ENCODE results near the gene MYH11.

The MYH11 gene

DNA sequence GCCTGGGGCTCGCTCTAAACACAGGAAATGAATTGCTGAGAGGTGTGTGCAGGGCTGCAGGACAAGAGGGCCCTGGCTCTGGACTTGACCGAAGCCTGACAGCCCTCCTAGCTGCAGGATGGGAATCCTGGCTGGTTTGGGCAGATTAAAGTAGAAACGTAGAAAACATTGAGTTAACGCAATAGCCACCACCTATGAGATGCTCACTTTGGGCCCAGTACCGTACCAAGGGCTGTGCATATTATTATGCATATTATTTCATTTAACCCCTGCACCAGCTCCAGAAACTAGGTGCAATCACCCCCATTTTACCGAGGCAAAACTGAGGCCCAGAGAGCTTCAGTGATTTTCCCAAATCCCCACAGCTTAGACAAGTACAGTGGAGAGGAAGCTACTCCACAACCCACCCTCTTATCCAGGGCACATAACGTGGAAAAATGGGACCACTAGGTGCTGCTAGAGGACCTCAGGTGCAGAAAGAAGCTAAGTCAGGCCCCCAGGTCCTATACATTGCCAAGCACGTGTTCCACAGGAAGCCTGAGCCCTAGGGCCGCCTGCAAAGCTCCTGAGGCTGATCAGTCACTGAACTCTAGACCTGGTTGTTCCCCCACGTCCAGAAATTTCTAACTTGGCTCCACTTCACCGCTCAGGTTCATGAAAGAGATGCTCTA lies 79.2 kb downstream of the MYH11 start:
- peak; percentile 18 for DNase-seq (ENCODE audit: low read depth)

DNA sequence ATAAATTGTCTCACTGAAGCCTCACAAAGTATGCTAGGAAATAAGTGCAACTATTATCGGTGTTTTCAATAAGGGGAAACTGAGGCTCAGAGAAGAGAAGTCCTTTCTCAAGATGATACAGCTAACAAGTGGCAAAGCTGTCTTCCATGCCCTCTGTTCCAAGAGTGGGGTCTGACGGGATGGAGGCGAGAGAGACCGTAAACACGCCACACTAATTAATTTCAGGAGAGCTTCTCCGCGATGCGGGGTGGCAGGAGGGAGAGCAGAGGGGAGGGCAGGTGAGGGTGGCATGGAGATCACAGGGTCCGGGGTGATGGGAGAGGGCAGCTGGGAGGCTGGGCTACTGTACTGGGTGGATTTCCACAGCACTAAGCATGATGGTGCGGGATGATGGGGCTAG lies 80.3 kb downstream of the MYH11 start:
- no peak for DNase-seq (ENCODE audit: low read depth)

DNA sequence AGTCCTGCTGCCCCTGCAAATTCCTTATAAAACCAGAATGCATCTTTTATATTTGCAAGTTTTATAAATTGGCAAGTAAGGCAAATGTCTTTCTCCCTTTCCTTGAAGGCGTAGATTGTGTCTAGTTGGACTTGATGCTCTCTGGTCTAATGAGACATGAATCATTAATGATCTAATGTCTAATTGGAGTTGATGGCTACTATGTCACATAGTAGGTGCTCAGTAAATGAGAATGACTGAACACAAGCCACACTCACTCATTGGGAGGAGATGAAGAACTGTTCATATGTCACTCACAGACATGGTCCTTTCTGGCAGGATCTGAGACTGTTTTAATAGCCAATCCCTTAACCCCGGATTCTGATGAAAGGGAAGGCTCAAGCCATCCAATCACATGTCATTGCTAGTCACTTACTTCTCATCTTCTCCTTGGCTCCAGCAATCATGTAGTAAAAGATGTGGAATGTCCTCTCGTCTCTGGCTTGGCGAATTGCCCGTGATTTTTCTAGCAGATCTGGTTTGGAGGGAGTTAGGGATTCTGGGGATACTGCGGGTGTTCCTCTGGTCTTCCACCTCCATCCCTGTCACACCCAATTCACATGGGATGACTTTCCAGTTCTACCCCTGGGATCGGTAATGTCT lies 81.0 kb downstream of the MYH11 start:
- no peak for DNase-seq (ENCODE audit: low read depth)

DNA sequence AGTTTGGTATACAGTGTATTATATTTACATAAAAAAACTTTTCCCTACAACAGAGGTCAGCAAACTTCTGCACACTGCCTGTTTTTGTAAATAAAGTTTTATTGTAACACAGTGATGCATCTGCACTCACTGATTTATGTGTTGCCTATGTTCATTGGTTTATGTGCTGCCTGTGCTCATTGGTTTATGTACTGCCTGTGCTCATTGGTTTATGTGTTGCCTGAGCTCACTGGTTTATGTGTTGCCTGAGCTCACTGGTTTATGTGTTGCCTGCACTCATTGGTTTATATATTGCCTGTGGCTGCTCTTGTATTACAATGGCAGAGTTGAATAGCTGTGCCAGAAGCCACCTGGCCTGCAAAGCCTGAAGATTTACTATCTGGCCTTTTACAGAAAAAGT lies 81.6 kb downstream of the MYH11 start:
- no peak for DNase-seq (ENCODE audit: low read depth)

DNA sequence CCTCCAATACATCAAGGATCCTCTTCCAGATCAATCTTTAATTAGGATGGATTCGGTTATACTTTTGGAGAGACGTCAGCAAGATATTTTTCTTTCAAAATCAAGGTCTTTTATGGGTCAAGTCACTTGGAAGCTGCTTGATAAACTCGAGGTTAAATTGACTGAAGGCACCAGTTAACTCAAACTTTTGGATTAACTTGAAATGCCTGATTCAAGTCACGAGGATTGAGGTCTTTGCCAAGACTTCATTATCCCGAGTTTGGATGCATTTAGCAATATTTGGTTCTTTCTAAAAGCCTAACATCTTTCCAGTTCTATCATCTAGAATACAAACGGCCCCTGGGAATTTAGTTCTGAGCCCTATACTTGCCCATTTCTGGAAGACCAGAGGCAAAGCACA lies 82.9 kb downstream of the MYH11 start:
- no peak for DNase-seq (ENCODE audit: low read depth)

DNA sequence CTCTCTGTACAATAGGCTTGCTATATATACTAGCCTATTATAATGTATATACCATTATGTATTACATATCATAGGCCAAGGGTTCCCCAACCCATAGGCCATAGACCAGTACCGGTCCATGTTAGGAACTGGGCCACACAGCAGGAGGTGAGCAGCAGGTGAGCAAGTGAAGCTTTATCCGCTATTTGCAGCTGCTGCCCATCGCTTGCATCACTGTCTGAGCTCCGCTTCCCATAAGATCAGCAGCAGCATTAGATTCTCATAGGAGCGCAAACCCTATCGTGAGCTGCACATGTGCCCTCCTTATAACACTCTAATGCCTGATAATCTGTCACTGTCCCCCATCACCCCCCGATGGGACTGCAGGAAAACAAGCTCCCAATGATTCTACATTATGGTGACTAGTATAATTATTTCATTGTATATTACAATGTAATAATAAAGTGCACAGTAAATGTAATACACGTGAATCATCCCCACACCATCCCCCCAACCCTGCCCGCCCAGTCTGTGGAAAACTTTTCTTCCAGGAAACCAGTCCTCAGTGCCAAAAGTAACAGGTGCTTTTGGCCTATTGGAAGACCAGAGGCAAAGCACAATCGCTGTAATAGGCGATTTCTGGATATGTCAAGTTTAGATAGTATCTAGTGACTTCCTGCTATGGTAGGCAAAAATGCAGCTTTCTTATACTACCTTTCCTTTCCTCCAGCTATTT lies 84.1 kb downstream of the MYH11 start:
- DNase-seq (ENCODE audit: low read depth), result no peak

DNA sequence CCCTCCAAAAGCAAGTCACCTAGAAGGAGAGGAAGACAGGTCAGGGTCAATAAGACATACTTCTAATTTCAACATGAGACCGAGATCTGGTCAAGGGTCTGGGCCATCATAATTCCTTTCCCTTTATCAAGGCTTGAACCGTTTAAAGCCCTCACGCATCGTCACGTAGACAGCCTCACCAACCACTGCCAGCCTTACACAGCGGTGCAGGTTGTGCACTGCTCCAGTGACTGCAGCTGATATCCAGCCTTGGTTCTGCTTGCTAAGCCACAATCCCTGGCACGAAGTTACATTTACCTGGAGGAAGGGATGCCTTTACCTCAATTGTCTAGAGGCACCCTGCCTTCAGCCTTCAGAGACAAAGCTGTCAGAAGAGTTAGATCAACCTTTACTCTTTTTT lies 85.1 kb downstream of the MYH11 start:
- DNase-seq (ENCODE audit: low read depth), result no peak

DNA sequence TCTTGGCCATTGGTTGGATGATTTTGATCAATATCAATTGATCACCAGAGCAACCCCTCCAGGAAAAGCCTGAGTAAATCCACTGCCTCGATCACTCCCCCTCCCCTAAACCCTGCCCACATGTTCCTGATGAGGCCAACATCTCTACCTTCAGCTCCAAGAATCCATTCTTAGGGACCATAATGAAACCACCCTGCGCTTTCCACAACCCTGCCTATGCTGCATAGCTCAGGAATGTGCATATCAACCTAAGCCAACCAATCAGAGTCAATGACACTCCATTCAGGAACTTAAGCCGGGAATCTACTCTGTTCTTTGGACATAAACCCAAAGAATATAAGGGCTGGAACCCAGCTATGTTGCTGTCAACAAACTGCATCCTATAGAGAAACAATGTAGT lies 86.3 kb downstream of the MYH11 start:
- no peak for DNase-seq (ENCODE audit: low read depth)

DNA sequence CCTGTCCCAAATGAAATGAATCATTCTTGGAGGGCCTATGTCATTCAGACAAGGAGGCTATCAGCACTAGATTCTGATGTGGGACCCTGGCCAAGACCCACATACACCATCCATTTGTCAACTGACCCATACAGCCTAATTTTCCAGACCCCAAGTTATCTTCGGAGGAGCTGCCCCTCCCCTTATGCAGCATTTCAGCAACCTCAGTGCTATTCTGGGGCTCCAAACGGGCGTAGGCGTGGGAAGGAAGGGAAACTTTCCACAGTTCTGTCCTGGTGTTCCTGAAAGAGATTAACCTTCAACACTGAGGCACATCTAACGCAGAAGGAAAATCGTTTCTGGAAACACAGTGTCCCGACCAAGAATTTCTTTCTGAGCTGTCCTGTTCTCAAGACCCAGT lies 86.7 kb downstream of the MYH11 start:
- DNase-seq (ENCODE audit: low read depth), result no peak

DNA sequence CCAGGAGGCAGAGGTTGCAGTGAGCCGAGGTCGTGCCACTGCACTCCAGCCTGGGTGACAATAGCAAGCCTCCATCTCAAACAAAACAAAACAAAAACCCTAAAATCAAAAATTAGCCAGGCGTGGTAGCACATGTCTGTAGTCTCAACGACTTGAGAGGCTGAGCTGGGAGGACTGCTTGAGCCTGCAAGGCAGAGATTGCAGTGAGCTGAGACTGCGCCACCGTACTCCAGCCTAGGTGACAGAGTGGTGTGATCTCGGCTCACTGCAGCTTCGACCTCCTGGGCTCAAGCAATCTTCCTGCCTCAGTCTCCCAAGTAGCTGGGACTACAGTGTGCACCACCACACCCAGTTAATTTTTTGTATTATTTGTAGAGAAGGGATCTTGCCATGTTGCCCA lies 87.6 kb downstream of the MYH11 start:
- DNase-seq (ENCODE audit: low read depth), result no peak

DNA sequence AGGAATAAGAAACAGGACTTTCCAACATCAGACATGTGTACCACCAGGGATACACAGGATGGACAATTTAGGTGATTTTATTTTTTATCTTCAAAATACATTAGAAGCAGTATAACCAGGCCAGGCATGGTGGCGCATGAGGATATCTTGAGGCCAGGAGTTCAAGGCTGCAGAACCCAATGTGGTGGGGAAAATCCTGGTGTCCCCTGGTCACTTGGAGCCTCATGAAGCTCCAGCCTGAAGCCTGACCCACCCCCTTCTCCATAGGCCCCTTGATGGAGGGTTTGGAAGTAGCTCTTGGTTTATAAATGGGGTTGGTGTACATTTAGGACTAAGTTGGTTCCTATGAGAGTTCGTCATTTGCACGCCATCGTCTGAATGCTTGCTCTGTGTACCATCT lies 88.6 kb downstream of the MYH11 start:
- DNase-seq (ENCODE audit: low read depth), result no peak

DNA sequence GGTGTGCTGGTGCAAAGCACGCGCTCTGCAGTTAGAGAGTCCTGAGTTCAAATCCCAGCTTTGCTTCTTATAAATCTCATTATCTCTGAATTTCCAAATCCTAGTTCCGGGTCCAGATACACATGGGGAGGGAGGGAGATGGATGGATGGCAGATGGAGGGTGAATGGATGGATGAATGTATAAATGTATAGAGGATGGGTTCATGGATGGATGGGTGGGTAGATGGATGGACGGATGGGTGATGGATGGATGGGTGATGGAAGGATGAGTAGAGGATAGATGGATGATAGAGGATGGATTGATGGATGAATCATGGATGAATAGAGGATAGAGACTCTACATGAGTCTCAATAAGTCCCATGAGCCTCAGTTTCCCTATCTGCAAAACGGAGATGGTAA lies 89.9 kb downstream of the MYH11 start:
- no peak for DNase-seq (ENCODE audit: low read depth)

DNA sequence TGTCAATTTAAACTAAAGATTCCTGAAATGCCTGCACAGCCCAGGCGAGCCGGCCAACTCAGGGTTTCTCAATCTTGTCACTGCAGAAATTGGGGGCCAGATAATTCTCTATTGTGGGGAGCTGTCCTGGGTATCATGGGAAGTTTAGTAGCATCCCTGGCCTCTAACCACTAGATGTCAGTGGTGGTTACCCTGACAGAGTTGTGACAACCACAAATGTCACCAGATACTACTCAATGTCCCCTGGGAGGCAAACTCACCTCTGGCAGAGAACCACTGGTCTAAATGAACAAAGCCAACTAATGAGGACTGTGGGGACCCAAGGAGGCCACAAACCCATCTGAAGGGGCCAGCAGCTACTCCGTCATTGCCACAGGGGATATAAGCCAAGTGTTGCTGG lies 90.9 kb downstream of the MYH11 start:
- no peak for DNase-seq (ENCODE audit: low read depth)

DNA sequence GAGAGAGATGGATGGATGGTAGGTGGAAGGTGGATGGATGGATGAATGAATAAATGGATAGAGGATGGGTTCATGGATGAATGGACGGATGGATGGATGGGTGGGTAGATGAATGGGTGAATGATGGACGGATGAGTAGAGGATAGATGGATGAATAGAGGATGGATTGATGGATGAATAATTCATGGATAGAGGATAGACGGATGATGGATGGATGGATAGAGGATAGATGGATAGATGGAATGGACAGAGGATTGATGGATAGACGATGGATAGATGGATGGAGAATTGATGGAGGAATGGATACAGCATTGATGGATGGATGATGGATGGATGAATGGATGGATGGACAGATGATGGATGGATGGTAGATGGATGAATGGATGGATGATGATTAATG lies 91.7 kb downstream of the MYH11 start:
- DNase-seq (ENCODE audit: low read depth), result no peak

DNA sequence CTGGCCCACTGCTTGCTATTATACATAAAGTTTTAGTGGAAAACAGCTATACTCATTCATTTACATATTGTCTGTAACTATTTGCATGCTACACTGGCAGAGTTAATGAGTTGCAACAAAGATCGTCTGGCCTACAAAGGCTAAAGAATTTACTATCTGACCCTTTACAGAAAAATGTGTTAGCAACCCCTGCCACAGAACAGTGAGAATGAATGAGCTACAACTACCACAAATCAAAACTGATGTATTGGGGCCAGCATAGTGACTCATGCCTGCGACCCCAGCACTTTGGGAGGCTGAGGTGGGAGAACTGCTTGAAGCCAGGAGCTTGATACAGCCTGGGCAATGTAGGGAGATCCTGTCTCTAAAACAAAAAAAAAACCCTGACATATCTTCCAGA lies 92.7 kb downstream of the MYH11 start:
- no peak for DNase-seq (ENCODE audit: low read depth)

DNA sequence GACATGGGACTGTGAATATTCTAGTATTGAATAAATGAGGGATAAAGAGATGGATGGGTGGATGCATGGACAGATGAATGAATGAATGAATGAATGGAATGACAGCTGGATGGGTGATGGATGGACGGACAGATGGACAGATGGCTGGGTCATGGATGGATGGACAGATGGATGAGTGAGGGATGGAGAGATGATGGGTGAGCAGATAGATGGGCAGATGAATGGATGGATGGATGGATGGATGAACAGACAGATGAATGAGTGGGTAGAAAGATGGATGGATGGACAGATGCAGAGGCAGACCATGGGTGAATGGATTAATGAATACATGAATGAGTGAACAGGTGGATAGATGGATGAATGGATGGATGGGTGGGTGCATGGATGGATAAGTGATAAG lies 96.7 kb downstream of the MYH11 start:
- no peak for DNase-seq (ENCODE audit: low read depth)

DNA sequence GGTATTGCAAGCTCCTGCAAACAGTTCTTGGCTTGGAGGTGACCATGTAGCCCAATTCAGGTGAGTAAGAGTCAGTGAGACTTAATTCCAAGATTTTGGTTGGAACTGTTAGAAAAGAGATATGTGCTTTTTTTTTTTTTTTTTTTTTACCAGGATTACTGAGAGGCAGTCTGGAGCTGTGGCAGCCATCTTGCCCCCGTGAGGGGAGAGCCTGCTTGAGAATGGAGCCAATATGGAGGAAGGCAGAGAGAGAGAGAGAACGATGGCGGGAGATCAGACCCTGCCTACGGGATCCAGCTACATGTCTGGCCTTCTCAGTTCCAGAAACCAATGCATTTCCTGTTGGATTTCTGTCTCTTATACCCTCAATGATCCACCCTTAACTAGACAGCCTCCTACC lies 97.8 kb downstream of the MYH11 start:
- DNase-seq (ENCODE audit: low read depth), result no peak

DNA sequence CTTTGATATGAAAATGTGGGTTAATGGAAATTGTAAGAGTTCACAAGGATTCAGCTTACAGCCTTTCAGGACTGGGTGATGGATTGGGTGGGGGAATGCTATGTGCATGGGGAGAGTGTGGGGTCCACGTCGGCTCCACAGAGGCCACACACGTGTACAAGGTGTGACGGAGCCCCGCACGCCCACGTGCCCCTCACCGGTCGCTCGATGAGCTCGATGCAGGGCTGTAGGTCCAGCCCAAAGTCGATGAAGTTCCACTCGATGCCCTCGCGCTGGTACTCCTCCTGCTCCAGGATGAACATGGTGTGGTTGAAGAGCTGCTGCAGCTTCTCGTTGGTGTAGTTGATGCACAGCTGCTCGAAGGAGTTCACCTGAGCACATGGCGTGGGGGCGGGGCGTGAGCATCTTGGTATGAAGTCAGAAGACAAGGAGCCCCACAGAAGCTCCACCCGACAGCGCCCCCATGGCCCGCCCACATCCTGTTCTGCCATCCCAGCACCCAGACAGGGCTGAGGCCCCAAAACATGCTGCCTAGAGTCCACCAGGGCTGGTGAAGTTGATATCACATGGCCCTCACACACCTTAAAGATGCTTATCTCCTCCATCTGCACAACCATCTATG lies 99.1 kb downstream of the MYH11 start:
- DNase-seq (ENCODE audit: low read depth), result no peak

DNA sequence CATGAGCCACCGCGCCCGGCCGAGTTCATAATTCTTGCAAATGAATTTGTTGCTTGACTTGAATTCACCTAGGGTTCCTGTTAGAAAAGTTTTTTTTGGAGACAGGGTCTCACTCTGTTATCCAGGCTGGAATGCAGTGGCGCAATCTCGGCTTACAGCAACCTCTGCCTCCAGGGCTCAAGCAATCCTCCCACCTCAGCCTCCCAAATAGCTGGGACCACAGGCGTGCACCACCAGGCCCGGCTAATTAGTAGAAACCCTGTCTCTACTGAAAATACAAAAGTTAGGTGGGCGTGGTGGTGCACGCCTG lies 99.8 kb downstream of the MYH11 start:
- no peak for DNase-seq (ENCODE audit: low read depth)

DNA sequence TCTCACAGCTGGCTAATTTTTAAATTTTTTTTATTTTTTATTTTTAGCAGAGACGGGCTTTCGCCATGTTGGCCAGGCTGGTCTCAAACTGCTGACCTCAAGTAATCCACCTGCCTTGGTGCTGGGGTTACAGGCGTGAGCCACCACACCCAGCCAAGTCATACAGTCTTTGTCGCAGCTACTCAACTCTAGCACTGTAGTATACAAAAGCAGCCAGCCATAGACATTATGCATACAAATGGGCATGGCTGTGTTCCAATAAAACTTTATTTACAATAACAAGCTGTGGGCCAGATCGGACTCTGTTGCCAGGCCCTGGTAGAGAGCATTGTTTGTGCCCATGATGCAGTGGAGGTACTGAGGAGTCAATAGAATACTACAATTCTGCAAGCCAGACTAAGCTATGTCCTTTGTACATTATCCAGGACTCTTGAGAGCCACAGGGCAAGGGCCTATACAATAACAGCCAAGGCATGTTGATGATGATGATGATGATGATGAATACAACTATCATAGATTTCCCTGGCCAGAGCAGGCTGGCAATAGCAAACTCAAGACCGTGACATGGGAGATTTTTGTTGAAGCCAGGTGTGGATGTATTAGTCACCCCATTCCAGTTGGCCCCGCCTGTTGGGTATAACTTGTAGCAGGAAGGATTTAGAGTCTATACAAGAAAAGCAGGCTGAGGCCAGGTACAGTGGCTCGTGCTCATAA lies 101.8 kb downstream of the MYH11 start:
- no peak for DNase-seq (ENCODE audit: low read depth)

DNA sequence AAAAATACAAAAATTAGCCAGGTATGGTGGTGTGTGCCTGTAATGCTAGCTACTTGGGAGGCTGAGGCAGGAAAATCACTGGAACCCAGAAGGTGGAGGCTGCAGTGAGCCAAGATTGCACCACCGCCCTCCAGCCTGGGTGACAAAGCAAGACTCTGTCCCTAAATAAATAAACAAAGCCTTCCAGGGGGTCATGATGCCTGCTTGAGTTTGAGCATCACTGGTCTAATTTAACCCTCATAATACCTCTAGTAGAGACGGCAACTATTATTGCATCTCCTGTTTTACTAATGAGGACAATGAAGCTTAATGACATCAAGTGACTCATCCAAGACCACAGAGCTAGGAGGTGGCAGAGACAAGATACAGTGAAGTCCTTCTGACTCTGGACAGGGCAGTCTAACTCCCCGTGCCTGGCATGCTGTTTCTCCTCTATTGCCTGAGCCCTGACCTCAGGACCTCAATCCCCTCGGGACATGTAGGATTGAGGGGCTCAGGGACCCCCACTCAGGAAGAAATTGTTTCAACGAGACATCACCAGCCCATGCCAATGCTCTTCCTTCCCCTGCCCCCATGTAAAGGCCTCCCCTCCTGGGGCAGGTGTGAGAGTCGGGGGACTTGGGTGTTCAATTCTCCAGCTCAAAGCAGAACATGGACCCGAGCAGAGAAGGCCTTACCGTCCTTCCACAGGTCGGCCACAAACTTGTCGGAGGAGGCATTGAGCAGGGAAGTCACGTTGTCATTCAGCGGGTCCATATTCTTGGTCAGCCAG lies 103.9 kb downstream of the MYH11 start:
- DNase-seq (ENCODE audit: low read depth), result no peak

DNA sequence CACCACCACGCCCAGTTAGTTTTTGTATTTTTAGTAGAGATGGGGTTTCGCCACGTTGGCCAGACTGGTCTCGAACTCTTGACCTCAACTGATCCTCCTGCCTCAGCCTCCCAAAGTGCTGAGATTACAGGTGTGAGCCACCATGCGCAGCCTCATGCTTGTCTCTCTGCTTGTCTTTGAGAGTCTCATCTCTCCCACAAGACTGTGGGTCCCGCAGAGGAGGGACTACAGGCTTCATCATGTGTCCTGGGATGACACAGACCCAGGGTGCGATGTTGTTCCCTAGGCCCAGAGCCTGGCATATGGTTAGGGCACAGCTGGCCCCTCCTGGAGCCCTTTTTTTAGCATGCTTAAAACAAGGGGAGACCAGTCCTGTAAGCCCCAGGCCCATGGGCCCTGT lies 104.9 kb downstream of the MYH11 start:
- no peak for DNase-seq (ENCODE audit: low read depth)

Measured in fibroblast of the conjunctiva (primary cell).